Inflammatory macrophage (primary cell): ENCODE data around the gene PBX3.

Experiments
- DNase-seq, 2 donors: peaks; one replicate each; pipeline ENCODE4 v3.0.0-alpha.2; 2020 to 2022

The PBX3 gene

GRCh38 chr9:125908966-125909365 is 161.8 kb downstream of the PBX3 start:
- no peak for DNase-seq

GRCh38 chr9:125909459-125909858 is 162.3 kb downstream of the PBX3 start:
- DNase-seq, result no peak

- DNase-seq, result no peak
Measured at GRCh38 chr9:125910286-125910685, 163.1 kb downstream of the PBX3 start.

- no peak for DNase-seq
Measured at GRCh38 chr9:125911861-125912644, 164.9 kb downstream of the PBX3 start.

GRCh38 chr9:125912667-125913066 is 165.5 kb downstream of the PBX3 start:
- no peak for DNase-seq

- DNase-seq, result no peak
Measured at GRCh38 chr9:125913551-125913950, 166.4 kb downstream of the PBX3 start.

GRCh38 chr9:125914411-125914810 is 167.2 kb downstream of the PBX3 start:
- DNase-seq, result no peak

- DNase-seq, result no peak
Measured at GRCh38 chr9:125915606-125916005, 168.4 kb downstream of the PBX3 start.

- no peak for DNase-seq
Measured at GRCh38 chr9:125919565-125919964, 172.4 kb downstream of the PBX3 start.

GRCh38 chr9:125920402-125920801 is 173.2 kb downstream of the PBX3 start:
- no peak for DNase-seq

GRCh38 chr9:125922854-125923253 is 175.7 kb downstream of the PBX3 start:
- DNase-seq, result no peak

- no peak for DNase-seq
Measured at GRCh38 chr9:125924351-125924750, 177.2 kb downstream of the PBX3 start.

GRCh38 chr9:125926936-125927335 is 179.8 kb downstream of the PBX3 start:
- DNase-seq, result no peak

GRCh38 chr9:125929846-125930245 is 182.7 kb downstream of the PBX3 start:
- no peak for DNase-seq

GRCh38 chr9:125931211-125931610 is 184.0 kb downstream of the PBX3 start:
- DNase-seq, result no peak

- no peak for DNase-seq
Measured at GRCh38 chr9:125932012-125932411, 184.8 kb downstream of the PBX3 start.

- no peak for DNase-seq
Measured at GRCh38 chr9:125932746-125933455, 185.7 kb downstream of the PBX3 start.

- DNase-seq, result no peak
Measured at GRCh38 chr9:125942125-125942524, 195.0 kb downstream of the PBX3 start.

- no peak for DNase-seq
Measured at GRCh38 chr9:125943831-125944230, 196.7 kb downstream of the PBX3 start.

GRCh38 chr9:125946397-125946796 is 199.2 kb downstream of the PBX3 start:
- DNase-seq, result no peak

- DNase-seq, result no peak
Measured at GRCh38 chr9:125948887-125949596, 201.9 kb downstream of the PBX3 start.

- DNase-seq, result no peak
Measured at GRCh38 chr9:125949703-125950460, 202.7 kb downstream of the PBX3 start.
